A549 (cell line): Measurements from ENCODE around the gene DLG4.

ENCODE experiments used
- EP300 ChIP-seq, 2 experiments: fragments of >200 bp; sonication (Bioruptor Twin); formaldehyde crosslinking; IDR thresholded peaks; 2 replicates in 1 of 2; 3 replicates in 1 of 2; pipeline ENCODE4 v1.6.1; 2016 to 2017
- HOXA7 ChIP-seq: fragments of 250-450 bp; sonication (Bioruptor Pico); IDR thresholded peaks from 2 replicates; pipeline ENCODE4 v1.5.0; 2020; ENCODE audit warnings: mild to moderate bottlenecking, moderate library complexity
- JUN ChIP-seq, 2 experiments: fragments of >200 bp; sonication (Bioruptor Twin); formaldehyde crosslinking; IDR thresholded peaks; 2 replicates in 1 of 2; 3 replicates in 1 of 2; pipeline ENCODE4 v1.6.1; 2016 to 2017
- POLR2A ChIP-seq: IDR thresholded peaks from 2 replicates; pipeline ENCODE4 v1.6.1; 2012; ENCODE audit warnings: mild to moderate bottlenecking, low read length
- TF ChIP-seq, protein P1 (sequence below): fragments of >200 bp; sonication (Bioruptor Twin); formaldehyde crosslinking; IDR thresholded peaks from 3 replicates; pipeline ENCODE4 v1.5.1; 2016

DNA sequence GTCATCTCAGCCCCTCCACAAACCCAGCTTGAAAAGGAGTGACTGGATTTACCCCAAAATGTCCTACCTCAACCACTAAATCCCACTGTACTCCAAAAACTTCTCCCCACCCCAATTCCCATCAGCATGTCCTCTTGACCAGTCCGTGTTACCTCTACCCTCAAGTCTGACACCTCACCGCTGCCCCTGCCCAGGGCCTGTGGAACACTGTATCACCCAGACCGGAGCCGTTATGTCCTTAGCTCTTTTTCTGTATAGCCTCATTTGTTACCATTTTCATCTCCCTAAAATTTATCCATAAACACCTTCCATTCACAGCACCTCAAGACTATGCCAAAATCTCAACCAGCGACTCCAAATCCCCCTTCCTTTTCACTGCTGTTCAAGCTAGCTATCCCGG, 17.2 kb upstream of the DLG4 start:
- TF ChIP-seq, protein P1, sequence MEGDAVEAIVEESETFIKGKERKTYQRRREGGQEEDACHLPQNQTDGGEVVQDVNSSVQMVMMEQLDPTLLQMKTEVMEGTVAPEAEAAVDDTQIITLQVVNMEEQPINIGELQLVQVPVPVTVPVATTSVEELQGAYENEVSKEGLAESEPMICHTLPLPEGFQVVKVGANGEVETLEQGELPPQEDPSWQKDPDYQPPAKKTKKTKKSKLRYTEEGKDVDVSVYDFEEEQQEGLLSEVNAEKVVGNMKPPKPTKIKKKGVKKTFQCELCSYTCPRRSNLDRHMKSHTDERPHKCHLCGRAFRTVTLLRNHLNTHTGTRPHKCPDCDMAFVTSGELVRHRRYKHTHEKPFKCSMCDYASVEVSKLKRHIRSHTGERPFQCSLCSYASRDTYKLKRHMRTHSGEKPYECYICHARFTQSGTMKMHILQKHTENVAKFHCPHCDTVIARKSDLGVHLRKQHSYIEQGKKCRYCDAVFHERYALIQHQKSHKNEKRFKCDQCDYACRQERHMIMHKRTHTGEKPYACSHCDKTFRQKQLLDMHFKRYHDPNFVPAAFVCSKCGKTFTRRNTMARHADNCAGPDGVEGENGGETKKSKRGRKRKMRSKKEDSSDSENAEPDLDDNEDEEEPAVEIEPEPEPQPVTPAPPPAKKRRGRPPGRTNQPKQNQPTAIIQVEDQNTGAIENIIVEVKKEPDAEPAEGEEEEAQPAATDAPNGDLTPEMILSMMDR, result no peak
- TF ChIP-seq JUN (IDR thresholded peaks at IDR 0.05) (no peak), EP300 (IDR thresholded peaks at IDR 0.05) (no peak), HOXA7 (CRISPR knock-in tag) (no peak), POLR2A (no peak)
